ENCODE data around the gene SLC7A9. TPM values are rescaled to one million over a fixed set of nuclear protein-coding genes. Genes with fewer than 3 reads are reported as not detected.

SLC7A9 gene
- total and polyA plus RNA-seq, 2 experiments from 2014 or later = 0.19 TPM; not detected in 1

GRCh38 chr19:32809754-32810153 is 59.8 kb downstream of the SLC7A9 start:
- H3F3A ChIP-seq (replicated peaks; ENCODE audit: low read depth) = no peaks in the 10 kb centered on the region
- H3K27me3 ChIP-seq (ENCODE audit: insufficient read depth) = no peaks in the 10 kb centered on the region
- no peak overlapping the region for H3K4me3 Mint-ChIP-seq
- DNase-seq (ENCODE audit: low spot score) (no peak), ATAC-seq (no peak)
- H3K27me3 Mint-ChIP-seq (ENCODE audit: insufficient read depth, low read depth, poor library complexity) = no peaks in the 10 kb centered on the region
- no peaks in the 10 kb centered on the region for H3K36me3 Mint-ChIP-seq (ENCODE audit: low read depth)
- no peak overlapping the region for H3K4me2 ChIP-seq
- H3K36me3 ChIP-seq (ENCODE audit: insufficient read depth) = no peaks in the 10 kb centered on the region
- peaks cover 14% of the 10 kb centered on the region for H3K4me1 Mint-ChIP-seq
- H3K9me2 ChIP-seq (ENCODE audit: insufficient read depth) = no peaks in the 10 kb centered on the region
- no peak overlapping the region for H3K27ac Mint-ChIP-seq
- H3K9me3 Mint-ChIP-seq = no peaks in the 10 kb centered on the region; the same call in 2 of the 3 replicates
- H3K4me1 ChIP-seq (ENCODE audit: insufficient read depth) = no peaks in the 10 kb centered on the region
- H3K4me3 ChIP-seq = no peak overlapping the region
- no peak for TF ChIP-seq STAT1 (IDR thresholded peaks at IDR 0.05; ENCODE audit: unreplicated experiment)
- TF ChIP-seq CREB1 (CRISPR knock-in tag; IDR thresholded peaks at IDR 0.05; ENCODE audit: low read depth) = no peak
- TF ChIP-seq ZNF331 (CRISPR knock-in tag; IDR thresholded peaks at IDR 0.05; ENCODE audit: low read depth) = no peak
- TF ChIP-seq EZH2 (IDR thresholded peaks at IDR 0.05; ENCODE audit: low read depth, unreplicated experiment) = no peak
- no peak for TF ChIP-seq REST (IDR thresholded peaks at IDR 0.05; ENCODE audit: unreplicated experiment)
- no peak for TF ChIP-seq CTCF (conservative IDR thresholded peaks at IDR 0.05; ENCODE audit: low read depth in 2 of 2)
- no peak for TF ChIP-seq NANOG (IDR thresholded peaks at IDR 0.05; ENCODE audit: borderline replicate concordance)
- no peak for TF ChIP-seq POLR2AphosphoS5 (IDR thresholded peaks at IDR 0.05; ENCODE audit: low read depth)
- no peak for TF ChIP-seq JUNB (IDR thresholded peaks at IDR 0.05; ENCODE audit: unreplicated experiment)
- no peak for TF ChIP-seq ZNF114 (CRISPR knock-in tag; IDR thresholded peaks at IDR 0.05)
- no peak for TF ChIP-seq ETS1 (IDR thresholded peaks at IDR 0.05)
- no peak for TF ChIP-seq EZH2phosphoT487 (IDR thresholded peaks at IDR 0.05; ENCODE audit: unreplicated experiment)
- no peak for TF ChIP-seq ZNF462 (CRISPR knock-in tag; IDR thresholded peaks at IDR 0.05)
- no peaks in the 10 kb centered on the region for H3K79me2 ChIP-seq (replicated peaks; ENCODE audit: insufficient read depth)
- no peak overlapping the region for H2AFZ ChIP-seq
- H3K27ac ChIP-seq (ENCODE audit: low read depth) = no peak overlapping the region
- H4K20me1 ChIP-seq (replicated peaks; ENCODE audit: insufficient read depth) = no peaks in the 10 kb centered on the region

All from GM23338 (cell line).